Vagina (tissue), 2 donors: ENCODE data around the gene SERINC5.

Experiments used
- CTCF ChIP-seq, 3 experiments: fragments of 450-650 bp in 2 of 3; fragments of 200-600 bp in 1 of 3; sonication (generic) in 1 of 3; IDR thresholded peaks; one replicate each; pipeline ENCODE4 v1.5.1; 2017 to 2019; ENCODE audit warnings: antibody characterized with exemption in 3 of 3, mild to moderate bottlenecking in 2 of 3, moderate library complexity in 2 of 3
- POLR2A ChIP-seq, 2 donors: fragments of 450-650 bp; IDR thresholded peaks; one replicate each; pipeline ENCODE4 v1.6.1; 2017; ENCODE audit warnings: antibody characterized with exemption in 2 of 2, mild to moderate bottlenecking in 2 of 2, moderate library complexity in 2 of 2

GRCh38 chr5:80302636-80303035 lies 46.8 kb upstream of the SERINC5 start:
- TF ChIP-seq CTCF (IDR thresholded peaks at IDR 0.05): no peak
- TF ChIP-seq POLR2A (IDR thresholded peaks at IDR 0.05): no peak
